GM19372 (cell line): Measurements from ENCODE around the gene FCHSD2.
"Not testable (repeated sequence)": the region's sequence is repeated elsewhere in the genome, so short reads cannot be mapped to it uniquely, and the experiment has no call there.

Experiments used
- ATAC-seq: cut with Tn5 transposase; IDR thresholded peaks from one replicate; pipeline ENCODE4 v1.9.1; 2021; ENCODE audit warnings: mild to moderate bottlenecking, low read depth, moderate library complexity; ENCODE audit not compliant: unreplicated experiment

FCHSD2 gene

DNA sequence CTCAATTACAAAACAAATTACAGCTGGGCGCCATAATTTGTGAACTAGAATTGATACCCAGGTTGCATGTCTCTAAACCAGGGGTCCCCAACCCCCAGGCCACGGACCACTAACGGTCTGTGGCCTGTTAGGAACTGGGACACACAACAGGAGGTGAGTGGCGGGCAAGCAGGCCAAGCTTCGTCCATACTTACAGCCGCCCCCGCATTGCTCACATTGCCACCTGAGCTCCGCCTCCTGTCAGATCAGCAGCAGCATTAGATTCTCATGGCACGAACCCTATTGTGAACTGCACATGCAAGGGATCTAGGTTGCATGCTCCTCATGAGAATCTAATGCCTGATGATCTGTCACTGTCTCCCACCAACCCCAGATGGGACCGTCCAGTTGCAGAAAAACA is 12.9 kb downstream of the FCHSD2 start:
- no peak for ATAC-seq

DNA sequence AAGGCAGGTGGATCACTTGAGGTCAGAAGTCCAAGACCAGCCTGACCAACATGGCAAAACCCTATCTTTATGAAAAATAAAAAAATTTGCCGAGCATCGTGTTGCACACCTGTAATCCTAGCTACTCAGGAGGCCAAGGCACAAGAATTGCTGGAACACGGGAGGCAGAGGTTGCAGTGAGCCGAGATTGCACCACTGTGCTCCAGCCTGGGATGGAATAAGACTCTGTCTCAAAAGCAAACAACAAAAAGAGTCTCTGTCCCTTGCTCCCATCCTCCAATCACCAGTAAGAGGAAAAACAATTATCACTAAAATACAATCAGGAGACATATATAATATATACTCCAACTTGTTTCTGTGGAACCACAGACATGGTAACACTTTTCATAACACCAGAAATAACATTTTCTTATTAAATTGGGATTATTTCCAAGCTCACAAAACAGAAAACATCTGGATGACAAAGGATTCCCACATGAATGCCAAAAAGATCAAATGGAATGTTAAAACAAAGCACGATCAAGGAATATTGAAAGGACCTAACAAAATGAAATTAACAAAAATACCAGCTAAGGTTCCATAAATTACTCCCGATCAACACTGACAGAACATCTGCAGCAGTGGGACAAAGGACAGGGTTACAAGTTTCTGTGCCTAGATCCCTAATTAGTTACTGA is 15.2 kb downstream of the FCHSD2 start:
- no peak for ATAC-seq

DNA sequence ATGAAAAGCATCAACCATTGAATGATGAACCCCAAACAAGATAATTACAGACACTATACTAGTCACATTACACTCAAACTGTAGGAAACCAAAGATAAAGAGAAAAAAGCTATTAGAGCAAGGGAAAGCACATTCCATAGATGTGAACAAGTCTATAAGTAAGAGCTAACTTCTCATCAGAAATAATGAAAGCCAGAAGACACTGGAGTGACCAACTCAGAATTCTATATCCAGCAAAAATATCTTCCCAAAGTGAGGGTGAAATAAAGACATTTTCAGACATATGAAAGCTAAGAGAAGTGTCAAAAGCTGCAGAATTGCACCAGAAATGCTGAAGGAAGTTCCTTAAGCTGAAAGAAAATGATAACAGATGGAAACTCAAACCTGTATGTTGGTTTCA is 17.3 kb downstream of the FCHSD2 start:
- no peak for ATAC-seq

DNA sequence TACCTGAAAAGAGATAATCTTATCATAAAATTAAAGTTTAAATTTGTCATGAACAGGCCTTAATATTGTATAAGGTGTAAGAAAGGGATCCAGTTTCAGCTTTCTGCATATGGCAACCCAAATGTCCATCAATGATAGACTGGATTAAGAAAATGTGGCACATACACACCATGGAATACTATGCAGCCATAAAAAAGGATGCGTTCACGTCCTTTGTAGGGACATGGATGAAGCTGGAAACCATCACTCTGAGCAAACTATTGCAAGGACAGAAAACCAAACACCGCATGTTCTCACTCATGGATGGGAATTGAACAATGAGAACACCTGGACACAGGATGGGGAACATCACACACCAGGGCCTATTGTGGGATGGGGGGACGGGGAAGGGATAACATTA is 18.2 kb downstream of the FCHSD2 start:
- not testable (repeated sequence) for ATAC-seq

DNA sequence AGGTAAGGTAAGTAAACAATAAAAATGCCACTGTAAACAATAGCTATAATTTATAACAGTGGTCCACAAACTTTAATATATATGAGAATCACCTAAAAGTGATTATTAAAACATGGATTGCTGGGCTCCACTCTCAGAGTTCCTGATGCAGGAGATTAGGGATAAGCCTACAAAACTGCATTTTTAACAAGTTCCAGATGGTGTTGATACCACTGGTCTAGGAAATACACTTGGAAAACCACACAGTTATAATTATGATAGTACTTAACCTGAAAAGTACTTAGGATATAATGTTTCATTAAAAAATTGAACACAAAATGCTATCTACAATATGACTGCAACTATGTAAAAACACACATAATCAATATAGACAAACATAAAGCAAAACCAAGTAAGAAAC is 20.4 kb downstream of the FCHSD2 start:
- ATAC-seq, result no peak

DNA sequence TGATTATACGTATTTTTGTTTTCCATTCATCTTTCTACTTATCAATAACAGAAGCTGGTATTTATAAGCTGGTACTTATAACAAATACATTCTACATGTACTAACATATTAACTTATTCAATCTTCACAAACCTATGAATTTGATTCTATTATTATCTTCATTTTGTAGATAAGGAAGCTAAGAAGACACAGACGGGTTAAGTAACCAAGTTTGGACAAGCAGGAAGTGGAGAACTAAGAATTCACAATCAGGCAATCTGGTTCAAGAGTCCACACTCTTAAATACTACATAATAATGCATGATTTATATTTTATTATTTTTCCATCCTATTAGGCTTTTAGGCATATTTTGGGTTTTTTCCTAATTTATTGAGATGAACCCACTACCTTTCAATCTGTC is 25.0 kb downstream of the FCHSD2 start:
- ATAC-seq, result no peak

DNA sequence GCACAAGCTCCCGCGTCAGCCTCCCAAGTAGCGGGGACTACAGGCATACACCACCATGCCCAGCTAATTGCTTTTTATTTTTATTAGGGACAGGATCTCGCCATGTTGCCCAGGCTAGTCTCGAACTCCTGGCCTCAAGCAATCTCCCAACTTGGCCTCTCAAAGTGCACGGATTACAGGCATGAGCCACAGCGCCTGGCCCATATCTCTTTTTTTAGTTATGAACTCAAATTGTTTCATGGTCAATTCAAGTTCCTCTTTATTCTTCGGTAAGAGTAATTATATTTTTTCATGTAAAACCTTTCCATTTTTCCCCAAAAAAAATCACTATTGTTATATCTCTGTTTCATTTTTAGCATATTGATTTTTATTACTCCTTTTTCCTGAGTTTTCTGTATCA is 25.5 kb downstream of the FCHSD2 start:
- no peak for ATAC-seq

DNA sequence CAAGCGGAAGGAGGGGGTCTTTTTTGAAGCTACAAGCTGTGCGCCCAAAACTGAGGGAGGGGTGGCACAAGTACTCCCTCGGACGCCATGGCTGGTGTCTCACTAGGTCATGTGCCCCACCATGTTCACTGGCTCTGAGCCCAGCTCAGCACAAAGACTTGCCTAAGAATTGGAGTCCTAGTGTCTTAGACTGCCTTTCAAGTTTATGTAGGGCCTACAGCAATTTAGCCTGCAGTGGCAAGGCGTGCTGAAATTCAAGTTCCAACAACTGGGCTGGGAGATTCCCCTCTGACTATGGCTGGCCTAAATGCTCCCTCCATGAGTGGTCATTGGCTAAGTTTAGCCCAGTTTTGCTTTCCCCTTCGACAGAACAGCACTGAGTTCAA is 27.3 kb downstream of the FCHSD2 start:
- ATAC-seq, result no peak

DNA sequence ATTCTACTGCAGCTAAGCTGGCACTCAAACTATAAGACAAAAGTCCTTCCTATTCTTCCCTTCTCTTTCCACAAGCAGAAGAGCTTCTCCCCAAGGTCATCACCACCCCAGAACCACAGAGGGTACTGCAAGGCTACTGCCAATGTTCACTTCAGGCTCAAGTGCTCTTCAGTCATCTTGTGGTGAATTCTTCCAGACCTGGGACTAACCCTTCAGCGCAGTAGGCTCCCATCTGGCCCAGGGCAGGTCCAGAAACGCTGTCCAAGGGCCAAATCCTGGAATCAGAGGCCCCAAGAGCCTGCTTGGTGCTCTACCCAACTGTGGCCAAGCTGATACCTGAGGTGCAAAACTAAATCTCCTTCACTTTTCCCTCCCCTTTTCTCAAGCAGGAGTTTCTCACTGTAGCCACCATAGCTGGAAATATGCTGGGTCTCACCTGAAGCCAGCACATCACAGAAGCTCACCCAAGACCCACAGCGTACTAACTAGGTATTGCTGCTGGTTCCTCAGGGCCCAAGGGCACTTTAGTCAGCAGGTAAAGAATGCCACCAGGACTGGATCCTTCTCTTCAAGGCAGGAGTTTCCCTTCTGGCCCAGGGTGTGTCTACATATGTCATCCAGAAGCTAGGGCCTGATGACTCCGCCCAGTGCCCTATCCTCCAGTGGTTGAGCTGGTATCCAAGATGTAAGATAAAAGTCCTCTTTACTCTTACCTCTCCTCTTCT is 27.8 kb downstream of the FCHSD2 start:
- ATAC-seq, result no peak

DNA sequence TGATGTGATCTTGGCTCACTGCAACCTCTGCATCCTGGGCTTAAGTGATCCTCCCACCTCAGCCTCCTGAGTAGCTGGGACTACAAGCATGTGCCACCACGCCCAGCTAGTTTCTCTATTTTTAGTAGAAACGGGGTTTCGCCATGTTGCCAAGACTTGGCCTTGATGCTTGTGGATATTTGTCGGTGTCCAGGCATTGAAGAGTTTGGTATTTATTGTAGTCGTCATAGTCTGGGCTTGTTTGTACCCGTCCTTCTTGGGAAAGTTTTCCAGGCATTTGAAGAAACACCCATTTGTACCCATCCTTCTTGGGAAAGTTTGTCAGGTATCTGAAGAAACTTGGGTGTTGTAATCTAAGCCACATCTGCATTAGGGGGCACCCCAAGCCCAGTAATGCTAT is 28.7 kb downstream of the FCHSD2 start:
- no peak for ATAC-seq

DNA sequence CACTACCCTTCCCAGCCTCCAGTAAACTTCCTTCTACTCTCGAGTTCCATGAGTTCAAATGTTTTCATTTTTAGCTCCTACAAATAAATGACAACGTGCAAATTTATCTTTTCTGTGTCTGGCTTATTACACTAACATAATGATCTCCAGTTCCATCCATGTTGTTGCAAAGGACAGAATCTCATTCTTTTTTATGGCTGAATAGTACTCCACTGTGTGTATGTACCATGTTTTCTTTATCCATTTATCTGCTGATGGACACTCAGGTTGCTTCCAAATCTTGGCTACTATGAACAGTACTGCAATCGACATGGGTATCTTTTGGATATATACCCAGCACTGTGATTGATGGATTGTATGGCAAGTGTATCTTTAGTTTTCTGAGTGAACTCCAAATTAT is 34.5 kb downstream of the FCHSD2 start:
- no peak for ATAC-seq

DNA sequence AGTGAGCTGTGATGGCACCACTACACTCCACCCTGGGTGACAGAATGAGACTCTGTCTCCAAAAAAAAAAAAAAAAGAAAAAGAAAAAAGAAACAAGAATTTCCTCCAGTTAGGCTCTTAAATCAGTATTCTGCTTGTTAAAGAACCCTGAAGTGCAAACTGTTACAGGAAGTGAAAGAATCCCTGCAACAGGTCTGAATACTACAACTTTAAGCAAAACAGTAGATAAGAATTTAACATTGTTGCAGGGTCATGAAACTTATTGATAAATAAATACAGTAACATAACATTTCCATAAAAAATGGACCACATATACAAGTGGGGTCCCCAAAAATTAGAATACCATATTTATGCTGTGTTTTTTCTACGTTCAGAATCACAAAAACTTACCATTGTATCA is 35.8 kb downstream of the FCHSD2 start:
- ATAC-seq, result no peak

DNA sequence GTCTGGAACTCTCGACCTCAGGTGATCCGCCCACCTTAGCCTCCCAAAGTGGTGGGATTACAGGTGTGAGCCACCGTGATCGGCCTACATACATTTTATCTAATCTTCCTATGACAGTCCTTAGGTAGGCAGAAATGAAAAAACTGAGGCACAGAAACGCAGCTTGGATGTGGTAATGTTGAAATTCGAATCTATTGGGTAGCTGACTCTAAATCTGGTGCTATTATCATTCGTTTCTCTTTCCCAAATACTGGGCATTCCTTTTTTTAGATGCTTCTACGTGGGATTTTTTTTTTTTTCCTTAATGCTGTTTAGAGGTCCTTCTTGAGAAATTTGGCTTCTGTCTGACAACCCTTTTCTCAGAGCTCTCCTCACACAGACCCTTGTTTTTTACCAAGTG is 41.5 kb downstream of the FCHSD2 start:
- ATAC-seq, result no peak

DNA sequence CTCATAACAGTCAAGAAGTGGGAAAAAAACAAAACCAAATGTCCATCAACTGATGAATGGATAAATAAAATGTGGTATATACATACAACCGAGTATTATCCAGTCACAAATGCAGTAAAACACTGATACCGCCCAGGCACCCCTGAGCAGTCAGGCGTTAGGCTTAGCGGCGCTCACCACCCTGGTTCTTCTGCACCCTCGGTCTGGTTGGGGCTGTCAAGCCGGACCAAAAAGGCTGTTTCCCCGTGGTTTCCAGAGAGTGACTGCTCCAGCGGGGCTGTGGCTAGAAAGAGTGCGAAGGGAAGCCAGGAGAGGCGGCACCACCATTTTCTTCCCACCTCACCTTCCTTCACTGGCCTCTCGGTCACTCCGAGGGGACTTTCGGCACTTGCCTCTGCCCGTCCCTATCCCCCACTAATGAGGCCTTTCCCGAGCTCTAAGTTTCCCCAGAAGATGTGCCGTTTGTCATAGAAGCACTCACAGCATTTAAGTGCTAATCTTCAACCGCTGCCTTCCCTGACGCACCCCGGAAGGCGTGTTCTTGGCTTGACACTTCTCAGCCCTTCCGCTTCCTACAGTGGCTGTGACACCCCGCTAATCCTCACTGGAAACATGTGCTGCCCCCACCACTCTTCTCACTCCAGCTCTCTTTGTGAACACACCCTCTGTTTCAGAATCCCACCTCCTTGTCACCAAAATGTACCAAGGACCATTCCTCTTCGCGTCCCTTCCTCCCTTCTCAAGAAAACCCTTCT is 42.4 kb downstream of the FCHSD2 start:
- ATAC-seq, result no peak

DNA sequence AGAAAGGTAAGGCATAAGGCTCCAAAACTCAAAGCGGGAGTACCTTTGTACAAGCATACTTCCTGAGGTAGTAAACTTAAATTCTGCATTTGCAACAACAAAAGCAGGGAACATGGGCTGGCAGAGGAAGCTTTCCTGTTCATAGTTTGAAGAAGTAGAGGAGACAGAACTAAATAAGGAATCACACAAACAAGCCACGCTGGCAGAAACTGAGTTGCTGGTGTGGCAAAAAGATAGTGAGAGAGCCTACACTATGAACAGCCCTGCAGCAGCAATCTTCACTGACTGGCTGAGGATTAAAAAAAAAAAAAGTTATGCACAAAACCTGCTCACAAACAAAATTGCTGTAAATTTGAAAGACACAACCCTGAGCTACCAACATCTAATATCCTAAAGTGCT is 46.5 kb downstream of the FCHSD2 start:
- no peak for ATAC-seq

DNA sequence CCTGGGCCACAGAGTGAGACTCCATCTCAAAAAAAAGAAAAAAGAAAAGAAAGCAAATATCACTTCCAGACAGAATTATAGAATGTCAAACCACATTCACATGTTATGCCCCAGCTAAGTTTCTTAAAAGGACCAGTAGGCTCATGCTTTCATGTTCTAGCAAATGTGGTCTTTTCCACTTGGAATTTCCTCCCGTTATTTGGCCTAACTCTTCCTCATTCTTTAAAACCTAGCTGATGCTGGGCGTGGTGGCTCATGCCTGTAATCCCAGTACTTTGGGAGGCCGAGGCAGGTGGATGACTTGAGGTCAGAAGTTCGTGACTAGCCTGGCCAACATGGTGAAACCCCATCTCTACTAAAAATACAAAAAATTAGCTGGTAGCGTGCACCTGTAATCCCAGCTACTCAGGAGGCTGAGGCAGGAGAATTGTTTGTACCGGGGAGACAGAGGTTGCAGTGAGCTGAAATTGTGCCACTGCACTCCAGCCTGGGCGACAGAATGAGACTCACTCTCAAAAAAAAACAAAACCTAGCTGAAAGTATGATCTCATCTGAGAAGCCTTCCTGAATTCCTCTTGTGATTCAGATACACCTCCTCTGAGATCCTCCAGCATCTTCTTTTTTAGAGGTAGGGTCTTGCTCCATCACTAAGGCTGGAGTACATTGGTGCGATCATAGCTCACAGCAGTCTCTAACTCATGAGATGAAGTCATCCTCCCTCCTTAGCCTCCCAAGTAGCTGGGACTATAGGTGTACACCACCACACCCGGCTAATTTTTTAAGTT is 50.4 kb downstream of the FCHSD2 start:
- ATAC-seq, result no peak

DNA sequence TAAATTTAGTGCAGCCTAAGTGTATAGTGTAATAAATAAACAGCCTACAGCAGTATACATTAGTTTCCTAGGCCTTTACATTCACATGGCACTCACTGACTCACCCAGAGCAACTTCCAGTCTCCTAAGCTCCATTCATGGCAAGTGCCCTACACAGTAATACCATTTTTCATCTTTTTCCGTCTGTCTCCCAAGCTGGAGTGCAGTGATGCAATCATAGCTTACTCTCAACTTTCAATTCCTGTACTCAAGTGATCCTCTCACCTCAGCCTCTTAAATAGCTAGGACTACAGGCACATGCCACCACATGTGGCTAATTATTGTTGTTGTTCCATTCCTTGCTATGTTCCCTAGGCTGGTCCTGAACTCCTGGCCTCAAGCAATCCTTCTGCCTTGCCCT is 54.4 kb downstream of the FCHSD2 start:
- ATAC-seq, result no peak

DNA sequence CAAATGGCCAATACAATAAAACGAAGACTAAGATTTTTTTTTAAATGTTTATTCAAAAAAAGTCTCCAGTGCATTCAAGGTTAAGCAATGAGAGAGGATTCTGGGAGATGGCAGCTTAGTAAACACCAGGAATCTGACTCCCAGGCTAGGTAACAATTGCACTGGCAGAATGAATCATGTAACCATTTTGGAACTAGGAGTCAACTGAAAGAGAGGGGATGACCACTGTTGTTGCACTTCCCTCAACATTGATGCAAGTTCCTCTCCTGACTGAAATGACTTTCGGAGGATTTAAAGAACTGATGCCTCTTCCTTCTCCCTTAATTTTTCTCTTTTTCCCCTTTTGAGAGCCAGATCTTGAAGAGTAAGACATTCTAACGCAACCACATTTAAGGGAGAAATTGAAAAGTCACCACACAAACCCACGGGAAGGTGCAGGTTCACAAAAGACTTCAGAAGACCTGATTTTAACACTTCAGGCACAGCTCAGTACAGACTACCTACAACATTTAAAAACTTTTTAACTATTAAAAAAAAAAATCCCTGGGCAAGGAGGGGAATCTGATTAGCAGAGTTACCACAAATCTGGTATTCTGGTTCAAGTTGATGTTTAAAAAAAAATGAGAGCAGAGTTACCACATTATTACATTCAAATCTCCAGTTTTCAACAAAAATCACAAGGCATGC is 56.8 kb downstream of the FCHSD2 start:
- ATAC-seq, result no peak

DNA sequence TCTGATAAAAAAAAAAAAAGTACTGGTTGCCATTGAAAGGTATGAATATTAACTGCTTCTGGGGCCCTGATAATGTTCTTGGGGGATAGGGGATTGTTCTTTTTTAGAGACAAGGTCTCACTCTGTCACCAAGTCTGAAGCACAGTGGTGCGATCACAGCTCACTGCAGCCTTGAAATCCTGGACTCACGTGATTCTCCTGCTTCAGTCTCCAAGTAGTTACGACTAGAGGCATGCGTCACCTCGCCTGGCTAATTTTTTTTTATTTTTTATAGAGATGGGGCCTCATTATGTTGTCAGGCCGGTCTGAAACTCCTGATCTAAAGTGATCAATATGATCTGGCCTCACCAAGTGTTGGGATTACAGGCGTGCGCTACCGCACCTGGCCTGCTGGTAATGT is 63.5 kb downstream of the FCHSD2 start:
- ATAC-seq, result no peak

DNA sequence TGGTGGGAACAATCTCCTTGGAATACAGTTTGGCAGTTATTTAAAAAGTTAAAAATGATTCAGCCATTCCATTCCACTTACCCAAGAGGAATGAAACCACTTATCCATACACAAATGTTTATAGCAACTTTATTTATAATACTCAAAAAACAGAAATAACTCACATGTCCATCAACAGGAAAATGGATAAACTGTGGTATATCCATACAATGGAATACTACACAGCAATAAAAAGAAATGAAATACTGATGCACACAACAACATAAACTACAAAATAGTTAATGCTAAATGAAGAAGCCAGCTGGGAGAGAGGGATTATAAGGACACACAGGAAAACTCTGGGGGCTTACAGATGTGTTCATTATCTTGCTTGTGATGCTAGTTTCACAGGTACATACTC is 64.7 kb downstream of the FCHSD2 start:
- ATAC-seq, result no peak
